NCI-H1092 treated with DMSO at 0.1 percent for 48 hours (cell line): ENCODE results near the gene MPPED1.

Experiments used
- DNase-seq: peaks from one replicate; lab custom pipeline; 2025; lab: John Stamatoyannopoulos, UW

Gene MPPED1

GRCh38 chr22:43431808-43432554 is 20.2 kb downstream of the MPPED1 start:
- DNase-seq, result no peak

GRCh38 chr22:43432883-43433415 is 21.1 kb downstream of the MPPED1 start:
- no peak for DNase-seq

GRCh38 chr22:43433451-43434274 is 21.8 kb downstream of the MPPED1 start:
- no peak for DNase-seq

- DNase-seq, result no peak
Observed at GRCh38 chr22:43434275-43434927, 22.6 kb downstream of the MPPED1 start.

- no peak for DNase-seq
Observed at GRCh38 chr22:43434928-43435311, 23.1 kb downstream of the MPPED1 start.

- peak; percentile 83 for DNase-seq
Observed at GRCh38 chr22:43435851-43436811, 24.3 kb downstream of the MPPED1 start.

DNA sequence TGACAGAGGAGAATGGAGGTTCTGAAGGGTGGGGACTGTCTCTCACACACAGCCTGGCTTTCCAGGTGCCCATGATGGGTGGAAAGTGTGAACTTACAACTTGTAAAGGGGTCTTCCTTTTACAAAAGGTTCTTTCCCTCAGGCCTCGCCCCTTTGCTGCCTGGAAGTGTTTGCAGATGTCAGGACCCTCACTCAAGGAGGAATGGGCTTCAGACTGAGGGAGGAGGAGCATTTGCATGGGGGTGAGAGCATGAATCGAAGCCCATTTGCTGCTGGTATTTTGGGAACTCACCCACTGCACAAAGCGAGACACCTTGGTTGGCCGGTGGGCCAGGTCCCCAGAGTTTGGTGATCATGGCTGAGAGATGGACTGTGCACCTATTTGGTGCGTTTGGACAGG is 25.1 kb downstream of the MPPED1 start:
- no peak for DNase-seq

GRCh38 chr22:43437871-43438475 is 26.2 kb downstream of the MPPED1 start:
- DNase-seq, result no peak

DNA sequence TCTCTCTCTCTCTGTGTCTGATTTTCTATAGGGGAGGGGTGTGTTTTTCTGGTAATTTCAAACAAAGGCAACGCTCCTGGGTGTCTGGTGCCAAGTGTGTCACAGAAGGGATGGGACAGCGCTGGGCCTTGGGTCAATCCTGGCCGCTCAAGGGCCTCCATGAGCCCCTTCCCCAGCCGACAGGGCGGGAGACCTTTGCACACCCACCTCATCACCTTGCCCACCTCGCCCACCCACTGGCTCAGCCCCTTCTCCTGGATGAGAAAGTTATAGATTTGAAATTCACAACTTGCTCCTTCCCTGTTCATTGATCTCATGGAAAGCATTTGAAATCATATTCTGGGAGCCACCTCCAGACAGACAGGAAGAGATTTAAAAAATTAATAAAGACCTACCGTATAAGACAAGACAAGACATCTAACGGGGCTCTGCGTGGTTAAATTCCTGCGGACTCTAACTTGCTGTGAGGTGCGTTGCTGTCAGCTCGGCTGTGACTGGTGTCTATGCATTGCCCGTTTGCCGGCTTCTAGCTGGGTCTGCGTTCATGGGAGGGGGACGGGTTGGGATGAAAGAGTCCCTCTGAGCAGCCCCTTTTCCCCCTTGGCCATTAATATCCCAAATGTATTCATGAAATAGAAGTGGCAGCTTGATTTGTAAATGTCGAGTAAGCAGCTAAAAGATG is 27.0 kb downstream of the MPPED1 start:
- DNase-seq, result no peak

GRCh38 chr22:43439368-43440103 is 27.7 kb downstream of the MPPED1 start:
- no peak for DNase-seq

DNA sequence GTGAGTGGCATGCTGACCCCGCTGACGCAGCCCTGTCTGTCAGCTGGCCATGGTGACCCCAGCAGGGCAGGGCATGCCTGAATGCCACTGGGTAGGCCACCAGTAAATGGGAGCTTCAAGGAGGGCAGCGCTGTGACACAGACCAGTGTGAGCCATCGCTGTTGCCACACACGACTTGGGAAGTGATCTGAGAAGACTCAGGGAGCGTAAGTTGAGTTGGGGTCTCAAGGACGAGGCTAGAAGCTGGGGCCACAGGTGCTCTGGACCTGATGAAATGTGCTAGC is 28.2 kb downstream of the MPPED1 start:
- no peak for DNase-seq

DNA sequence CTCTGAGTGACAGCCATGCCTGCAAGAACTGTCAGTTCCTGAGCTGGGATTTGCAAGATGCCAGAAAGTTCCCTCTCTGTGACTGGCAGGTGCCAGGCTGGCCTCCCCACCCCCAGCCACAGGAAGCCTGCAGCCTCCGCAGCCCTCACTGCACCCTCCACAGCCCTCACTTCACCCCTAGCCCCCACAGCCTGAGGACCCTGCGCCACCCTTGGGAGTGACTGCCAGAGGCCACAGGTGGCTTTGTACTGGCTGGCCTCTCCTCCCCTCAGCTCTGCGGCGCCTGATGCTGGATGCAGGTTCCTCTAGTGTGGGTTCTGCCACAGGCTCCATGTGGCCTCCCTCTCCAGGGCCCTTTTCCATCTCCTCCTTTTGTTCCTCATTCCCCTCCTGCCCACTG is 28.7 kb downstream of the MPPED1 start:
- no peak for DNase-seq

- no peak for DNase-seq
Observed at GRCh38 chr22:43441216-43441615, 29.4 kb downstream of the MPPED1 start.

DNA sequence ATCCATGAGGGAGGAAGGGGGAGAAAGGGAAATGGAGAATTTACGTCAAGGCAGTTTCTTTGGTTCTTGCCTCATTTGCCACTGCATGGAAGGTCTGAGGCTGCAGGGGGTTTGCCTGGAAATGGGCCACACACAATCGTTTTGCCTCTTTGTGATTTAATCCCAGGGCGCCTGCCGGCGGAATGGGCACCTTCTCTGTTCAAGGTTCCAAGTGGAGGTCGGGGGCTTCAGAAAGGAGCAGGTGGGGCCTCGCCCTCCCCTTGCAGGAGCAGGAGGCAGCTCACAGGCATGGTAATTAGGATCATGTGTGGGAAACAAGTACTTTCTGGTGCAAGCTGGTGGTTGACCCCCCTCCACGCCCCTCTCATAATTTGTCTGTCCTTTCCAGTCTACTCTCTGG is 29.9 kb downstream of the MPPED1 start:
- no peak for DNase-seq

DNA sequence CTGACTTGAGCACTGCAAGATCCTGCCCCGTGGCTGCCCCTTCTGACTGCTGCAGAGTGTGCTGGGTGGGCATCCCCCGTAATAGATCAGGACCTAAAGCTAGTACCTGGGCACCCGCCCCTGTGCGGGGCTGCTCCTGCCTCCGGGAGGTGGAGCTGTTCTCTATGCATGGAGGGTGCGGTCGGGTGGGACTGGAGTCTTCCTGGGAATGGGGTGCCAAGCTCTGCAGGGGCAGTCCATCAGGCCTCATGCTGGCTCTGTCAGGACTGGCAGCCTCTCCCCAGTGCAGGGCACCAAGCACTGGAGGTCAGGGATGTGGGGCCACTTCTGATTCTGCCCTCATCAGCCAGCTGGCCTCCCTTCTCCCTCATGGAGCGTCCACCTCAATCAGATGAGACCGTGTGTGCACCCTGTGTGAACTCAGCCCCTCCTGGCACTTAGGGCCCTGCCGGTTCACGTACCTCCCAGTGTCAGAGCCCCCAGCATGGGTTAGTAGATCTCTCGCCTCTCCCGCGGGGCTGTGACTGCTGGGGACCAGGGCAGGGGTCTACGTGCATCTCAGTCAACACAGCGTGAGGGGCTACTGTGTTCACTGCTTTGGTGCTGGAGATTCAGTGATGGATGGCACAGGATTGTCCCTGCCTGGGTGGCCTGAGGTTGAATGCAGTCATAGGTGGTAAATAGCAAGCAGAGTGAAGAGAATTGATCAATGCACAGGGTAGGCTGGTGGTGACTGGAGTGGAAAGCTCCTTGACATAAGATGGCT is 30.8 kb downstream of the MPPED1 start:
- no peak for DNase-seq

- DNase-seq, result no peak
Observed at GRCh38 chr22:43443152-43443471, 31.3 kb downstream of the MPPED1 start.

DNA sequence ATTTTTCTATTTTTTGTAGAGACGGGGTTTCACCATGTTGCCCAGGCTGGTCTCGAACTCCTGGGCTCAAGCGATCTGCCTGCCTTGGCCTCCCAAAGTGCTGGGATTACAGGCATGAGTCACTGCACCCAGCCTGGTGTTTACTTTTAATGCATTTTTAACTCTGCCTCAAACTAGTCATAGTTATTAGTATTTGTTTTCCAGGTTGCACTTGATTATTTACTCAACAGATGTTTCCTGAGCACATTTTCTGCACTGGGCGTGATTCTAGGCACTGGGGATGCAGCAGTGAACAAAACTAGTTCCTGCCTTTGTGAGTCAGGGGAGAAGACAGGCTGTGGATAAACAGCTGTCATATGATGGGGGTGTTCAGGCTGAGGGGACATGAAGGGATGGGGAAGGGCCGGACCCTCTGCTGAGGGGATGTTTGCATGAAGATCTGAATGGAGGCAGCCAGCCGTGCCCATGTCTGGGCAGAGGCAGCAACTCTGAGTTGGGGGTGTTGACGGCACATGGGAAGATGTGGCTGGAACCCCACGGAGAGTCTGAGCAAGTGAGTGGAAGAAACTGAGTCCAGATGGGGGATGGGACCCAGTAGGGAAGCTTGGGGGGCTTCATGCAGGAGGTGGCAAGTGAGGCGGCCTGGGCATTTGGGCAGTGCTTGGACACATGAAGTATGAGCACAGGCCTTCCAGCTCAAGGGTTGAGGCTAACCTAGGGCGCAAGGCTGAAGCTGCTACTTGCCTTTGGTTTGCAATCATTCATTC is 34.4 kb downstream of the MPPED1 start:
- peak; percentile 27 for DNase-seq

GRCh38 chr22:43446916-43447315 is 35.1 kb downstream of the MPPED1 start:
- DNase-seq, result peak; percentile 80

- DNase-seq, result peak; percentile 91
Observed at GRCh38 chr22:43447380-43447779, 35.6 kb downstream of the MPPED1 start.
